MM.1S (cell line): ENCODE data around the gene USP30.

Experiments used
- DNase-seq: peaks from one replicate; pipeline ENCODE4 v3.0.0-alpha.2; 2015
- H2AFZ ChIP-seq: fragments of 300-600 bp; sonication (generic); 2 replicates; pipeline ENCODE4 v1.6.0; 2016; ENCODE audit warnings: antibody characterized with exemption, low read length
- H3F3A ChIP-seq: fragments of 300-600 bp; sonication (generic); 2 replicates; pipeline ENCODE4 v1.6.1; 2016; ENCODE audit warnings: mild to moderate bottlenecking, antibody characterized with exemption, low read length, moderate library complexity, mixed read lengths; ENCODE audit not compliant: insufficient read depth
- H3K27ac ChIP-seq: fragments of 300-600 bp; sonication (generic); 2 replicates; pipeline ENCODE4 v1.5.1; 2016; ENCODE audit warnings: mild to moderate bottlenecking, low read length
- H3K27me3 ChIP-seq: fragments of 300-600 bp; sonication (generic); replicated peaks from 2 replicates; pipeline ENCODE4 v1.6.0; 2016; ENCODE audit warnings: low read length; ENCODE audit not compliant: insufficient read depth
- H3K36me3 ChIP-seq: fragments of 300-600 bp; sonication (generic); replicated peaks from 2 replicates; pipeline ENCODE4 v1.6.1; 2016; ENCODE audit warnings: mild to moderate bottlenecking, low read length, mixed read lengths; ENCODE audit not compliant: insufficient read depth
- H3K4me1 ChIP-seq: fragments of 300-600 bp; sonication (generic); 2 replicates; pipeline ENCODE4 v1.6.1; 2016; ENCODE audit warnings: low read length, mixed read lengths
- H3K4me2 ChIP-seq: fragments of 300-600 bp; sonication (generic); 2 replicates; pipeline ENCODE4 v1.6.0; 2016; ENCODE audit warnings: low read depth, low read length
- H3K4me3 ChIP-seq: fragments of 300-600 bp; sonication (generic); 2 replicates; pipeline ENCODE4 v1.5.1; 2016; ENCODE audit warnings: low read length, mixed read lengths
- H3K79me2 ChIP-seq: fragments of 300-600 bp; sonication (generic); 2 replicates; pipeline ENCODE4 v1.6.1; 2016; ENCODE audit warnings: mixed run types, low read length, mixed read lengths
- H3K9ac ChIP-seq: fragments of 300-600 bp; sonication (generic); 2 replicates; pipeline ENCODE4 v1.6.1; 2016; ENCODE audit warnings: low read length, mixed read lengths
- H3K9me2 ChIP-seq: fragments of 300-600 bp; sonication (generic); replicated peaks from 2 replicates; pipeline ENCODE4 v1.6.1; 2016; ENCODE audit warnings: mild to moderate bottlenecking, low read length, mixed read lengths; ENCODE audit not compliant: insufficient read depth
- H3K9me3 ChIP-seq: fragments of 300-600 bp; sonication (generic); replicated peaks from 2 replicates; pipeline ENCODE4 v1.6.1; 2016; ENCODE audit warnings: mild to moderate bottlenecking, low read length, mixed read lengths; ENCODE audit not compliant: insufficient read depth
- H4K20me1 ChIP-seq: fragments of 300-600 bp; sonication (generic); 2 replicates; pipeline ENCODE4 v1.6.1; 2016; ENCODE audit warnings: mild to moderate bottlenecking, low read length, moderate library complexity, mixed read lengths; ENCODE audit not compliant: insufficient read depth
- EZH2 ChIP-seq: fragments of 300-600 bp; sonication (generic); optimal IDR thresholded peaks from 2 replicates; pipeline ENCODE3; 2017; ENCODE audit warnings: low read depth, mild to moderate bottlenecking, antibody characterized with exemption, low read length, mixed read lengths
- EZH2phosphoT487 ChIP-seq: fragments of 300-600 bp; sonication (generic); IDR thresholded peaks from 2 replicates; pipeline ENCODE4 v1.6.1; 2018; ENCODE audit warnings: antibody characterized with exemption, low read length
- TF ChIP-seq, protein P1 (sequence below): fragments of 300-600 bp; sonication (generic); IDR thresholded peaks from 2 replicates; pipeline ENCODE4 v1.5.1; 2016; ENCODE audit warnings: antibody characterized with exemption, low read length, mixed read lengths

The USP30 gene

DNA sequence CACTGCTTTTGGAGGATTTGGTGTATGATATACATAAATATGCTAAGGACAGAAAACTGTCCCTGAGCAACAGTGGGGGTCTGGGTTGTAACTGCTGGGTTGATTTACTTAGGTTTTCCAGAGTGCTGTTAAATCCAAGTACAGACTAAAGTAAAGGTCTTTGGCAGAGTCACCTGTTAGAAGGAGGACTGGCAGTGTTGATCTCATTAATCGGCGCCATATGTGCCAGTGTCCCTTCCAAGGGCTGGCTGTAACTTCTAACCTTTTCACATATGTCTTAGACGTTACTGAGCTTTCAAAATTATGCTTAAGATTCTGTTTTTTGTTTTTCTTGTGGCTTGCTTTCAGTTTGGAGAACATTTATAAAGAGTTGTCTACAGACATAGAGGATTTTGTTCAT lies 50.1 kb downstream of the USP30 start:
- TF ChIP-seq EZH2 (no peak), EZH2phosphoT487 (no peak)
- TF ChIP-seq, protein P1, sequence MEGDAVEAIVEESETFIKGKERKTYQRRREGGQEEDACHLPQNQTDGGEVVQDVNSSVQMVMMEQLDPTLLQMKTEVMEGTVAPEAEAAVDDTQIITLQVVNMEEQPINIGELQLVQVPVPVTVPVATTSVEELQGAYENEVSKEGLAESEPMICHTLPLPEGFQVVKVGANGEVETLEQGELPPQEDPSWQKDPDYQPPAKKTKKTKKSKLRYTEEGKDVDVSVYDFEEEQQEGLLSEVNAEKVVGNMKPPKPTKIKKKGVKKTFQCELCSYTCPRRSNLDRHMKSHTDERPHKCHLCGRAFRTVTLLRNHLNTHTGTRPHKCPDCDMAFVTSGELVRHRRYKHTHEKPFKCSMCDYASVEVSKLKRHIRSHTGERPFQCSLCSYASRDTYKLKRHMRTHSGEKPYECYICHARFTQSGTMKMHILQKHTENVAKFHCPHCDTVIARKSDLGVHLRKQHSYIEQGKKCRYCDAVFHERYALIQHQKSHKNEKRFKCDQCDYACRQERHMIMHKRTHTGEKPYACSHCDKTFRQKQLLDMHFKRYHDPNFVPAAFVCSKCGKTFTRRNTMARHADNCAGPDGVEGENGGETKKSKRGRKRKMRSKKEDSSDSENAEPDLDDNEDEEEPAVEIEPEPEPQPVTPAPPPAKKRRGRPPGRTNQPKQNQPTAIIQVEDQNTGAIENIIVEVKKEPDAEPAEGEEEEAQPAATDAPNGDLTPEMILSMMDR: no peak

DNA sequence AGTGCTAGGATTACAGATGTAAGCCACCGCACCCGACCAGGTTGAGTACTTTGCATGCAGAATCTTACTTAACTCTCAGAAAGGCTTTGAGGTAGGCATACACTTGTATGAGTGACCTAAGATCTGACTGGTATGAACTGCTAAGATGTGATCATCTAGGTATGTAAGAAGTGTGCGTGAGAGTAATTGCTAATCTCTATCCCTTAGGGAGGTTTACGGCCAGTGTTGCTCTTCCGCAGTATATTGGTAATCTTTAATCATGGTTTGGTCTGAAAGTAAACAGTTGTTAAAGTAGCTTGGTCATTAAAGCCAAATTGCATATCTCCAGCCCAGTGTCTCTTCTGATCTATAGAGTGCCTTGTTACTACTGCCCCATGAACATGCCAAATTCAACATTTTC lies 52.8 kb downstream of the USP30 start:
- Histone ChIP-seq H2AFZ (no peak overlapping the region), H3K4me3 (no peak overlapping the region), H3K9me2 (no peaks in the 10 kb centered on the region), H3K9ac (no peak overlapping the region), H3K9me3 (no peaks in the 10 kb centered on the region), H3F3A (peaks cover 4% of the 10 kb centered on the region), H3K36me3 (peaks cover 10% of the 10 kb centered on the region), H3K27ac (no peak overlapping the region), H3K79me2 (peaks cover 27% of the 10 kb centered on the region), H4K20me1 (no peaks in the 10 kb centered on the region), H3K27me3 (no peaks in the 10 kb centered on the region), H3K4me2 (no peak overlapping the region), H3K4me1 (peaks cover 4% of the 10 kb centered on the region; the same call in 1 of the 2 replicates)
- TF ChIP-seq EZH2phosphoT487 (no peak), EZH2 (no peak)
- TF ChIP-seq, protein P1: no peak
- no peak for DNase-seq

More for the DNA sequence above, 50.1 kb downstream of the USP30 start:
- Histone ChIP-seq H3F3A (peaks cover 11% of the 10 kb centered on the region), H3K4me3 (no peak overlapping the region), H4K20me1 (no peaks in the 10 kb centered on the region), H3K4me2 (no peak overlapping the region), H2AFZ (no peak overlapping the region), H3K27me3 (no peaks in the 10 kb centered on the region), H3K79me2 (peaks cover 45% of the 10 kb centered on the region), H3K4me1 (peaks cover 17% of the 10 kb centered on the region), H3K9me2 (no peaks in the 10 kb centered on the region), H3K9ac (no peak overlapping the region), H3K36me3 (peaks cover 15% of the 10 kb centered on the region), H3K27ac (no peak overlapping the region), H3K9me3 (no peaks in the 10 kb centered on the region)
- no peak for DNase-seq

DNA sequence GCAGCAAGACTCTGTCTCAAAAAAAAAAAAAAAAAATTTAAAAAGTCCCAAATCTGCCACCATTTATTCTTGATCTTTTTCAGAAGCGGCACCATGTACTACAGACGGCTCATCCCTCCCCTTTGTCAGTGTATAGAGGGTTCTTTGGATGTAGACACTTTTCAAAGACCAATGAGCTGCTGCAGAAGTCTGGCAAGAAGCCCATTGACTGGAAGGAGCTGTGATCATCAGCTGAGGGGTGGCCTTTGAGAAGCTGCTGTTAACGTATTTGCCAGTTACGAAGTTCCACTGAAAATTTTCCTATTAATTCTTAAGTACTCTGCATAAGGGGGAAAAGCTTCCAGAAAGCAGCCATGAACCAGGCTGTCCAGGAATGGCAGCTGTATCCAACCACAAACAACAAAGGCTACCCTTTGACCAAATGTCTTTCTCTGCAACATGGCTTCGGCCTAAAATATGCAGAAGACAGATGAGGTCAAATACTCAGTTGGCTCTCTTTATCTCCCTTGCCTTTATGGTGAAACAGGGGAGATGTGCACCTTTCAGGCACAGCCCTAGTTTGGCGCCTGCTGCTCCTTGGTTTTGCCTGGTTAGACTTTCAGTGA lies 57.5 kb downstream of the USP30 start:
- Histone ChIP-seq H3F3A (peaks cover 42% of the 10 kb centered on the region), H3K9me2 (no peaks in the 10 kb centered on the region), H3K27me3 (no peaks in the 10 kb centered on the region), H4K20me1 (no peaks in the 10 kb centered on the region), H3K4me2 (no peak overlapping the region), H3K9me3 (no peaks in the 10 kb centered on the region), H3K4me3 (no peak overlapping the region), H2AFZ (no peak overlapping the region), H3K36me3 (no peaks in the 10 kb centered on the region; the same call in none of the 2 replicates), H3K9ac (no peak overlapping the region), H3K27ac (peak overlapping the region; percentile 83; the same call in 1 of the 2 replicates), H3K79me2 (peaks cover 3% of the 10 kb centered on the region; the same call in 1 of the 2 replicates), H3K4me1 (peaks cover 29% of the 10 kb centered on the region)
- no peak for DNase-seq
- TF ChIP-seq, protein P1: no peak
- TF ChIP-seq EZH2phosphoT487 (no peak), EZH2 (no peak)
